RWPE1 (cell line): Measurements from ENCODE around the gene LCN10.

Source experiments
- CTCF ChIA-PET: fragments of 350-600 bp; sonication (Branson Sonifier 250); formaldehyde crosslinking; extraction: SDS; loops from one replicate; lab custom pipeline; 2021; lab: Yijun Ruan, JAX
- POLR2A ChIA-PET: fragments of 400-600 bp; formaldehyde crosslinking; extraction: SDS; loops from one replicate; lab custom pipeline; 2020; ENCODE audit warnings: antibody characterized with exemption; ENCODE audit not compliant: low non-redundant PET; lab: Yijun Ruan, JAX
- DNase-seq: peaks from one replicate; pipeline ENCODE4 v3.0.0; 2012; ENCODE audit warnings: low spot score
- H3K27ac ChIP-seq: fragments of 450-650 bp; 2 replicates; pipeline ENCODE4 v1.5.1; 2017
- CTCF ChIP-seq: fragments of 450-650 bp; conservative IDR thresholded peaks from 2 replicates; pipeline ENCODE4 v1.5.1; 2017; ENCODE audit warnings: low read depth, mild to moderate bottlenecking

Gene LCN10

GRCh38 chr9:136740491-136740890, 2.2 kb downstream of the LCN10 start:
- no peak for DNase-seq
- H3K27ac ChIP-seq, result no peak overlapping the region
- no peak for TF ChIP-seq CTCF
- POLR2A ChIA-PET, result no interaction called here
- CTCF ChIA-PET, result interaction anchor here (0.5 to 1.0 kb wide), 2 partner anchors 10 to 171 kb away, joined by 3 read pairs; no protein-coding TSS in a partner anchor

GRCh38 chr9:136740069-136740468, 2.7 kb downstream of the LCN10 start:
- DNase-seq, result no peak
- ChIA-PET POLR2A (no interaction called here), CTCF (interaction anchor here (0.5 to 1.0 kb wide), 3 partner anchors 10 to 204 kb away, joined by 3 read pairs; no protein-coding TSS in a partner anchor)
- TF ChIP-seq CTCF, result no peak
- H3K27ac ChIP-seq, result no peak overlapping the region

GRCh38 chr9:136739509-136739908, 3.2 kb downstream of the LCN10 start:
- no peak for DNase-seq
- ChIA-PET POLR2A (no interaction called here), CTCF (interaction anchor here (0.6 kb wide), 2 partner anchors 12 to 204 kb away, joined by 3 read pairs; no protein-coding TSS in a partner anchor)
- no peak overlapping the region for H3K27ac ChIP-seq
- TF ChIP-seq CTCF, result no peak

GRCh38 chr9:136738960-136739359, 3.8 kb downstream of the LCN10 start:
- DNase-seq, result no peak
- TF ChIP-seq CTCF, result no peak
- CTCF ChIA-PET, result no interaction called here
- POLR2A ChIA-PET, result no interaction called here
- no peak overlapping the region for H3K27ac ChIP-seq

GRCh38 chr9:136735812-136736480, 6.8 kb downstream of the LCN10 start:
- ChIA-PET CTCF (interaction anchor here (0.8 kb wide), 1 partner anchor 25 kb away, joined by 3 read pairs; no protein-coding TSS in a partner anchor), POLR2A (no interaction called here)
- no peak for TF ChIP-seq CTCF
- DNase-seq, result no peak
- no peak overlapping the region for H3K27ac ChIP-seq

- no peak for DNase-seq
- no peak for TF ChIP-seq CTCF
- POLR2A ChIA-PET, result no interaction called here
- CTCF ChIA-PET, result interaction anchor here (0.5 to 0.7 kb wide), 2 partner anchors 37 to 73 kb away, joined by 3 read pairs; no protein-coding TSS in a partner anchor
- H3K27ac ChIP-seq, result no peak overlapping the region
Observed at GRCh38 chr9:136734837-136735496, 7.8 kb downstream of the LCN10 start.
